HG03342 (cell line): Measurements from ENCODE around the gene MED13L.

ENCODE experiments used
- ATAC-seq: cut with Tn5 transposase; IDR thresholded peaks from one replicate; pipeline ENCODE4 v1.9.1; 2021; ENCODE audit warnings: mild to moderate bottlenecking, moderate library complexity; ENCODE audit not compliant: unreplicated experiment

Gene MED13L

DNA sequence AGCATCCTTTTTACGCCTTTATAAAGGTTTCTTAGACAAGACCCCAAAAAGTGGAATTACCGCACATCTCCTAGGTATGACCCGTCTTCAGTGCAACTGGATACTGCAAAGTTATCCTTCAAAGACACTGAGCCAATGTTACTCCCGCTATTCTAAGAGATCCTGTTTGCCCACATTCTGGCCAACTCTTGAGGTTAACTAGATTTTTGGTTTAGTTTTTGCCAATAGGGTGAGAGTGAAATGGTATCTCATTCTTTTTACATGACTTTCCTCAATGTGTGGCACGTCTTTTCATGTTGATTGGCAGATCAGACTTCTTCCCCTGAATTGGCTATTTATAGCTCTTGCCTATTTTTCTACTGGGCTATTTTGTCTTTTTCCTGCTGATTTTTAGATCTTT is 347.2 kb downstream of the MED13L start:
- ATAC-seq: no peak

- no peak for ATAC-seq
These were observed 351.3 kb downstream of the MED13L start for GRCh38 chr12:115926037-115926670.

DNA sequence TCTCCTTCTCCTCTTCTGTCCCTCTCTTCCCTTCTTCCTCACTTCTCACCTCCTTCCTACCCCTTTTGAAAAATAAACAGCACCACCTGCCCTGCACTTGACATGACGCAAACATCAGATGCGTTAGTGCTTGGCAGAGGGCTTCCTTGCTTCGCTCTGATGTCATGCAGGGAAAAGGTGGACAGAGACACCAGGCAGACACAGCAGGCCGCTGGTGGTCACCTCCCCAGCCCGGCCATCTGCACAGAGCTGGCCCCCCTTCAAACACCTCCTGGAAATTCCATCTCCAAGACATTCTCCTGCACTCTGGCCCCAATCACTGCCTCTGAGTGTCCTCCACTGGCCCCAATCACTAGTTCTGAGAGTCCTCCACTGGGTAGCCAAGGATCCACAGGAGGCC is 353.6 kb downstream of the MED13L start:
- no peak for ATAC-seq

GRCh38 chr12:115922952-115923564 is 354.4 kb downstream of the MED13L start:
- ATAC-seq: no peak

DNA sequence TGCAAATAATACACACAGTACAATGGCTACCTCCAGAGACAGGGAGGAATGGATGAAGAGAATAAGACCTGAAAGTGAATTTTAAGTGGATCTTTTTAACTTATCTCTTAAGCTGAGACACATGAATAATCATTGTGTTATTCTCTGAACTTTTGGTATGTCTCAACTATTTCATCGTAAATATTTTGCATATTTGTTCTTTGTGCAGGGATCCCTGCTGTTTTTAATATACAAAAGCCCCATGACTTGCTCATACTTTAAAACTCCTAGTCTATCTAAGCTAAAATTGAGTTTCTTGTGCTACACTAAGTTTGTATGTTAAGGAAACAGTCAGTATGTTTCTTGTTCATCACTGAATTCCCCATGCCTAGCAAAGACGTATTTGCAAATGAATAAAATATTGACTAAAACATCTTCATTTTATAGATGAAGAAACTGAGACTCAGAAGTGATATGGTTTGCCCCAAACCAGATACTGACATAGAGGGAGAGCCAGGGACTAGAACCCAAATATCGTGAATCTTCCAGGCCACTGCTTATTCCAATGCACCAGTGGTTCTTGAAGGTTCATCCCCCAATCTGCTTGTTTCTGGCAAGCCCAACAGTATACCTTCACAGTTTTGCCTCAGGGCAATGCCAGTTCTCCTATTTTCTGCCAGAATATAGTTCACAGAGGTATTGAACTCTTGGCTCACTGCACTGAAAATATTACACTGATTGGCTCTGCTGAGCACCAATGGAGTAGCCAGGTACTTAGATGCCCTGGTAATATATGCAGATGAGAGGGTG is 356.9 kb downstream of the MED13L start:
- ATAC-seq: no peak

DNA sequence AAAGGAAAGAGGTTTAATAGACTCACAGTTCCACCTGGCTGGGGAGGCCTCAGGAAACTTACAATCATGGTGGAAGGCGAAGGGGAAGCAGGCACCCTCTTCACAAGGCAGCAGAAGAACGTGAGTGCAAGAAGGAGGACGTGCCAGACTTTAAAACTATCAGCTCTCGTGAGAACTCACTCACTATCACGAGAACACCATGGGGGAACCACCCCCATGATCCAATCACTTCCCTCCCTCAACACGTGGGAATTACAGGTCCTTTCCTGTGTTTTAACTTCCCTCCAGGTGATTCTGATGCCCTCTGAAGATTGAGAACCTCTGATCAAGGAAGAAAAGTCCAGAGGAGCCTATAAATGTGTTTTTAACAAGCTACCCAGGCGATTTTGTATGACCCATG is 358.7 kb downstream of the MED13L start:
- no peak for ATAC-seq

DNA sequence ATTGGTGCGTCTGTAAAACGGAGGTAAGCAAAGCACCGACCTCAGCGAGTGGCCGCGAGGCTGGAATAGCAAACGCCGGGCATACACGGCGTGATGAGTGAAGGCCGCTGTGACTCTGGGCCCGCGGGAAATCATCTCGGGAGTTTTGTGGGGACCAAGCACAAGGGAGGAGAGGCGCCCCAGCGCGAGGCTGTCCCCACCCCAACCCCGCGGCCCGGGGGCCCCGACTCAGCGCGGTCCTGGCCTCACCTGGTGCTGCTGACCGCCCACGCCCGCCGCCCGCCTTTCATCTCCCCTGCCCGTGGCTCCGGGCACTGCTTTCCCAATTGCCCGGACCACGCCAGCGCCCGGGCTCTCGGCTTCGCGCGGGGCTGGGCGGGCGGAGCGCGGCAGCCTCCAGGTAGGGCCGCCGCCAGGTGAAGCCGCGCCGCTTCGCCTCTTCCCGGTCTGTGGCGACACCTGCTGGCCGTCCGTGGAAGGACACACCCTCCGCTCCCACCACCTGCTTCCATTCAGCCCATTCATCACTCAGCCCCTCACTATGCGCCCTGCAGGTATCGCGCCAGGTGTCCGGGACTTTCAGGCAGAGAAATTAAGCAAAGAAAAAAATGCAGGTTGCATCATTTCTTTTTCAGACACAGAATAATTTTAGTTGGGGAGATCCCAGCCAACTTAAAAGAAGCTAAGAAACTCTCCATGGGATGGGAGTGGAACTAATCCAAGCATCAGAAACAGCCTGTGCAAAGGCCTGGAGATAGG is 360.4 kb downstream of the MED13L start:
- peak; percentile 67 for ATAC-seq

DNA sequence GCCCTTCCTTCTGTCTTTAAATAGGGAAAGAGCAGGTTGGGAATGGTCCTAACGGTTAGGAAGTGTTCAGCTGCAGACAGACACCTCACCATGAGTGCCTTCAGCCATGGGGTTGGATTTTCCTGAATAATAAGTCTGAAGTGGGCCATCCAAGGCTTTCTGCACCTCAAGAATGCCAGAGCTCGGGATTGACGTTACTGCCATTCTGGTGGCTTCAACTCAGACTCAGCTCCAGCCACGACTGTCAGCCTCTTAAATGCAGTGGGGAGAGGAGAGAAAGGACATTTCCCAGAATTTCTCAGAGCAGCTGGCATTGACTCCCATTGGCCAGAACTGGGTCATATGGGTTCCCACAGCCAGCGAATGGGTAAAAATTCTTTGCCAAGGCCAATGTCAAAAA is 363.4 kb downstream of the MED13L start:
- no peak for ATAC-seq

GRCh38 chr12:115912440-115912839 is 365.1 kb downstream of the MED13L start:
- ATAC-seq: no peak

DNA sequence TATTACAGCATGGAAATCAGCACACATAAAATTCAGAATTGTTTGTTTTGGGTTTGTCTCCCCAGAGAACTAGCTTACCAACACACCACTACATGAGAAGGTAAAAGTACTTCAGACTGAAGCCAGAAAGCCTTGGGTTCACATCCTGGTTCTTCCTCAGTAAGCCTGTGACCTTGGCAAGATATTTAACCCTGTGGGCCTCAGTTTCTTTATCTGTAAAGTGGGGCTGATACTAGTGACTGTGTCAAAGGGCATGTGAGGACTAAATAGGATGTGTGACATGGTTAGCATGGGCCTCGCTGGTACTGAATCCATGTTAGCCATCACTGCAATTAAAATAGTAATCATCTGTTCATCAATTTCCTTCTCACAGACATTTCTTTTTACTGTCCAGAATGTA is 366.1 kb downstream of the MED13L start:
- no peak for ATAC-seq

DNA sequence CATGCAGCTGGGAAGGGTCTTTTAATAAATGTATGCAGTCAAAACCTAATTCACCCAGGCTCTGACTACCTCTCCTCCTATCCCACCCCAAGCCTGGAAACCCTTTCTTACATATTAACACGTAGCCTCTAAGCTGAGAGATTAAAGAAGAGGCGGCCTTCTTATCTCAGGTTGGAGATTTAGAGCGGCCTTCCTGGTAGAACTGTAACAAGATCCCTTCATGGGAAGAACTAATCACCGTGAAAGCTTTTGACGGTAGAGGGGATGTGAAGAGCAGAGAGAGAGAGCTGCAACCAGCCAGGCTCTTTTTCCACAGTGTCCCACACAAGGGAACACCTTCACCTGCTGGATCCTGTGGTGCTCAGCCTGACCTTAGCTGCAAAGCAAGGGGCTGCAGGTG is 367.4 kb downstream of the MED13L start:
- ATAC-seq: no peak
